ENCODE measurements around the gene NBPF4.

GRCh38 chr1:108199781-108200686 is 43.8 kb downstream of the NBPF4 start, which contains the start of gene SLC25A24:
- TF ChIP-seq CTCF (IDR thresholded peaks at IDR 0.05), result no peak
- TF ChIP-seq POLR2A (IDR thresholded peaks at IDR 0.05), result peak in 1 of 2 donors; percentile 51
